ENCODE measurements around the gene MIB1. TPM values are rescaled to one million over a fixed set of nuclear protein-coding genes. Genes with fewer than 3 reads are reported as not detected.

MIB1 gene
- polyA plus RNA-seq, 1 of the 3 experiments (the other 2 are of a cell fraction), result 5.0 TPM

- no peak overlapping the region for H3K4me2 ChIP-seq
- H3K9me3 ChIP-seq, result peaks cover 5% of the 10 kb centered on the region; the same call in 1 of the 2 replicates
- no peak overlapping the region for H2AFZ ChIP-seq (ENCODE audit: low read depth)
- no peak for TF ChIP-seq YY1 (IDR thresholded peaks at IDR 0.05; ENCODE audit: low read depth)
- TF ChIP-seq FOSL2 (IDR thresholded peaks at IDR 0.05; ENCODE audit: borderline replicate concordance, low read depth), result no peak
- TF ChIP-seq CTCF (IDR thresholded peaks at IDR 0.05), result no peak
- no peak for TF ChIP-seq TEAD4 (IDR thresholded peaks at IDR 0.05; ENCODE audit: borderline replicate concordance, insufficient read depth)
- no peak for TF ChIP-seq RFX5 (IDR thresholded peaks at IDR 0.05; ENCODE audit: low read length)
- no peak for TF ChIP-seq RCOR1 (IDR thresholded peaks at IDR 0.05; ENCODE audit: low read length)
- no peak for TF ChIP-seq JUND (IDR thresholded peaks at IDR 0.05)
- no peak for TF ChIP-seq ELF1 (IDR thresholded peaks at IDR 0.05)
- TF ChIP-seq GABPA (IDR thresholded peaks at IDR 0.05; ENCODE audit: low read depth), result no peak
- no peak for TF ChIP-seq PBX3 (IDR thresholded peaks at IDR 0.05)
- TF ChIP-seq TAF1 (IDR thresholded peaks at IDR 0.05; ENCODE audit: borderline replicate concordance, low read depth, low read length), result no peak
- TF ChIP-seq MXI1 (IDR thresholded peaks at IDR 0.05; ENCODE audit: low read depth, low read length), result no peak
- TF ChIP-seq EP300 (IDR thresholded peaks at IDR 0.05; ENCODE audit: borderline replicate concordance in 1 of 2, low read depth in 1 of 2, low read length in 1 of 2), result no peak
- TF ChIP-seq USF2 (IDR thresholded peaks at IDR 0.05; ENCODE audit: borderline replicate concordance, low read depth, low read length), result no peak
- TF ChIP-seq FOXJ3 (CRISPR knock-in tag; IDR thresholded peaks at IDR 0.05), result no peak
- peaks cover 3% of the 10 kb centered on the region for H3F3A ChIP-seq (replicated peaks; ENCODE audit: insufficient read depth)
- H3K27ac ChIP-seq (ENCODE audit: low read depth in 2 of 2, low read length in 1 of 2), result no peak overlapping the region
- no peaks in the 10 kb centered on the region for H3K4me1 ChIP-seq (ENCODE audit: control insufficient read depth in 1 of 2, insufficient read depth in 2 of 2, low read depth in 1 of 2, low read length in 1 of 2)
- no peak overlapping the region for H3K4me3 ChIP-seq (ENCODE audit: low read depth in 2 of 2, low read length in 1 of 2)
- no peaks in the 10 kb centered on the region for H4K20me1 ChIP-seq (ENCODE audit: insufficient read depth)
- H3K79me2 ChIP-seq (ENCODE audit: insufficient read depth), result no peaks in the 10 kb centered on the region
- no peak for DNase-seq
- ChIA-PET CTCF (no interaction called here), POLR2A (no interaction called here)
- H3K9ac ChIP-seq, result no peak overlapping the region
- no peaks in the 10 kb centered on the region for H3K27me3 ChIP-seq (ENCODE audit: insufficient read depth)
- H3K36me3 ChIP-seq (replicated peaks in 1 of 2; ENCODE audit: control insufficient read depth in 1 of 2, insufficient read depth in 2 of 2, low read length in 1 of 2), result peaks cover 35 to 57% of the 10 kb centered on the region in 2 experiments
- no peaks in the 10 kb centered on the region for H3K9me2 ChIP-seq
- WGBS (ENCODE audit: low lambda C conversion rate), result 91% methylated on average over 2 of the region's 2 CpGs
These were observed 69.1 kb downstream of the MIB1 start for GRCh38 chr18:21809725-21810124.

- POLR2A ChIA-PET, result no interaction called here
- H3K36me3 ChIP-seq (replicated peaks in 1 of 2; ENCODE audit: control insufficient read depth in 1 of 2, insufficient read depth in 2 of 2, low read length in 1 of 2), result peaks cover 27 to 45% of the 10 kb centered on the region in 2 experiments
- no peak overlapping the region for H3K4me2 ChIP-seq
- H2AFZ ChIP-seq (ENCODE audit: low read depth), result no peak overlapping the region
- no peaks in the 10 kb centered on the region for H3K79me2 ChIP-seq (ENCODE audit: insufficient read depth)
- no peak overlapping the region for H3K9ac ChIP-seq
- peaks cover 8% of the 10 kb centered on the region for H3F3A ChIP-seq (replicated peaks; ENCODE audit: insufficient read depth)
- H4K20me1 ChIP-seq (ENCODE audit: insufficient read depth), result no peaks in the 10 kb centered on the region
- H3K9me3 ChIP-seq, result no peaks in the 10 kb centered on the region; the same call in 1 of the 2 replicates
- no peaks in the 10 kb centered on the region for H3K4me1 ChIP-seq (ENCODE audit: control insufficient read depth in 1 of 2, insufficient read depth in 2 of 2, low read depth in 1 of 2, low read length in 1 of 2)
- H3K9me2 ChIP-seq, result no peaks in the 10 kb centered on the region
- no peaks in the 10 kb centered on the region for H3K27me3 ChIP-seq (ENCODE audit: insufficient read depth)
- no peak for DNase-seq
- WGBS (ENCODE audit: low lambda C conversion rate), result 94% methylated on average over 2 of the region's 2 CpGs
- H3K27ac ChIP-seq (ENCODE audit: low read depth in 2 of 2, low read length in 1 of 2), result no peak overlapping the region
- CTCF ChIA-PET, result no interaction called here
- H3K4me3 ChIP-seq (ENCODE audit: low read depth in 2 of 2, low read length in 1 of 2), result no peak overlapping the region
- TF ChIP-seq FOXM1 (IDR thresholded peaks at IDR 0.05; ENCODE audit: low read depth) (no peak), USF2 (IDR thresholded peaks at IDR 0.05; ENCODE audit: borderline replicate concordance, low read depth, low read length) (no peak), MAX (IDR thresholded peaks at IDR 0.05; ENCODE audit: low read depth) (no peak), MEF2A (IDR thresholded peaks at IDR 0.05; ENCODE audit: borderline replicate concordance, low read depth) (no peak), REST (IDR thresholded peaks at IDR 0.05; ENCODE audit: low read depth, low read length) (no peak), MXI1 (IDR thresholded peaks at IDR 0.05; ENCODE audit: low read depth, low read length) (no peak), PBX3 (IDR thresholded peaks at IDR 0.05) (no peak)
These were observed 74.5 kb downstream of the MIB1 start for GRCh38 chr18:21815101-21815500.
